Body of pancreas (tissue), 4 donors: Measurements from ENCODE around the gene SURF1. TPM values are rescaled to one million over a fixed set of nuclear protein-coding genes. Genes with fewer than 3 reads are reported as not detected.
A peak's percentile ranks its signal among the peaks of the same experiment; 100 is the strongest.

Experiments
- ATAC-seq: fragments of 150-250 bp; one replicate; pipeline ENCODE4 v1.9.1; 2016
- DNase-seq, 4 donors: peaks; one replicate each; pipeline ENCODE4 v3.0.0-alpha.2; 2019
- H3K27ac ChIP-seq, 4 donors: fragments of 200-600 bp; sonication (generic); 1 replicate in 3 of 4; 2 replicates in 1 of 4; pipeline versions ENCODE4 v1.5.1 to v1.6.1; 2016 to 2019; ENCODE audit warnings: mild to moderate bottlenecking in 1 of 4, mixed read lengths in 1 of 4, moderate library complexity in 1 of 4
- H3K27me3 ChIP-seq, 2 donors: fragments of 200-600 bp; sonication (generic); one replicate each; pipeline ENCODE4 v1.6.0; 2016; ENCODE audit warnings: mild to moderate bottlenecking in 1 of 2
- H3K36me3 ChIP-seq, 2 donors: fragments of 200-600 bp; sonication (generic); replicated peaks in 1 of 2; 2 replicates each; pipeline ENCODE4 v1.5.1; 2016; ENCODE audit warnings: low read depth in 2 of 2; ENCODE audit not compliant: insufficient read depth in 1 of 2
- H3K4me1 ChIP-seq: fragments of 200-600 bp; sonication (generic); one replicate; pipeline ENCODE4 v1.6.0; 2016
- H3K4me3 ChIP-seq, 2 donors: fragments of 200-600 bp; sonication (generic); 1 replicate in 1 of 2; 2 replicates in 1 of 2; pipeline ENCODE4 v1.5.1; 2016 to 2019
- H3K9me3 ChIP-seq, 3 donors: fragments of 200-600 bp; sonication (generic); 1 replicate in 2 of 3; 2 replicates in 1 of 3; pipeline ENCODE4 v1.5.1; 2016
- CTCF ChIP-seq, 7 experiments: fragments of 450-650 bp in 4 of 7; fragments of 200-600 bp in 3 of 7; sonication (generic) in 3 of 7; IDR thresholded peaks; one replicate each; pipeline ENCODE4 v1.5.1; 2016 to 2019; ENCODE audit warnings: antibody characterized with exemption in 7 of 7
- POLR2A ChIP-seq, 3 donors: fragments of 450-650 bp; IDR thresholded peaks; one replicate each; pipeline ENCODE4 v1.6.1; 2016; ENCODE audit warnings: antibody characterized with exemption in 3 of 3, mild to moderate bottlenecking in 2 of 3
- WGBS, 2 donors: methylation state at CpG; one replicate each; pipeline ENCODE4 v1.1.5; 2017; 5-methylcytosine and 5-hydroxymethylcytosine counted together
- intact Hi-C: fragments of 100-400 bp; cut with DNase I; formaldehyde crosslinking; loops from one replicate; pipeline ENCODE4 v1.15.1; 2023
- total RNA-seq, 2 donors: library from RNA; depleted of rRNA; stranded (reverse); fragments of >200 nt; gene quantifications; one replicate each; pipeline ENCODE4 v1.1.0, GENCODE V29; 2016

SURF1 gene
- total RNA-seq, result 10 to 100 TPM; 31.0 to 43.1 TPM

- intact Hi-C loops, result no loop called here
- 0% methylated on average over 5 to 73 of the region's 78 CpGs for WGBS, 2 donors
Observed at GRCh38 chr9:133356391-133357091, at the start of gene SURF1, which contains the start of gene SURF2. Gene SURF1 (minus strand): TSS chr9:133356487. CDS start chr9:133356453, 34 bp downstream. Gene SURF2 (plus strand): TSS chr9:133356550. CDS start chr9:133356593, 43 bp downstream.

GRCh38 chr9:133405508-133406438 is 49.5 kb upstream of the SURF1 start:
- intact Hi-C loops, result loop anchor here (5.0 kb wide), 1 partner anchor 82 kb away; no protein-coding TSS in a partner anchor
- peaks cover 0 to 11% of the 10 kb centered on the region in 2 donors for H3K36me3 ChIP-seq
- no peak overlapping the region for H3K4me3 ChIP-seq
- no peaks in the 10 kb centered on the region for H3K27me3 ChIP-seq
- DNase-seq, result no peak
- no peak for ATAC-seq
- TF ChIP-seq POLR2A (IDR thresholded peaks at IDR 0.05) (no peak), CTCF (IDR thresholded peaks at IDR 0.05) (no peak)
- no peaks in the 10 kb centered on the region for H3K9me3 ChIP-seq
- 76% methylated on average over 18 to 19 of the region's 19 CpGs for WGBS, 2 donors
- peak overlapping the region in 1 of 4 donors; percentile 40 for H3K27ac ChIP-seq
- no peaks in the 10 kb centered on the region for H3K4me1 ChIP-seq

More at GRCh38 chr9:133356391-133357091, at the start of gene SURF1, which contains the start of gene SURF2:
- Histone ChIP-seq H3K9me3 (no peaks in the 10 kb centered on the region), H3K27ac (peak within 1 kb of the TSS; percentile 20 to 83 (median 66)), H3K27me3 (no peaks in the 10 kb centered on the region), H3K4me1 (peaks cover 49% of the 10 kb centered on the region), H3K36me3 (peaks cover 0 to 9% of the 10 kb centered on the region in 2 donors), H3K4me3 (peak within 1 kb of the TSS; percentile 66 to 80)
- TF ChIP-seq CTCF (IDR thresholded peaks at IDR 0.05) (peak in 3 of 7 experiments; percentile 10 to 23 (median 17)), POLR2A (IDR thresholded peaks at IDR 0.05) (peak in 2 of 3 donors; percentile 49 to 65)
- DNase-seq (peak; percentile 90 to 93 (median 90)), ATAC-seq (peak; percentile 92)

- intact Hi-C loops, result loop anchor here (5.0 kb wide), 1 partner anchor 83 kb away; no protein-coding TSS in a partner anchor
- Histone ChIP-seq H3K27ac (no peak overlapping the region), H3K4me3 (no peak overlapping the region), H3K4me1 (no peaks in the 10 kb centered on the region), H3K27me3 (no peaks in the 10 kb centered on the region), H3K9me3 (no peaks in the 10 kb centered on the region), H3K36me3 (peaks cover 0 to 5% of the 10 kb centered on the region in 2 donors)
- no peak for TF ChIP-seq POLR2A (IDR thresholded peaks at IDR 0.05)
- no peak for TF ChIP-seq CTCF (IDR thresholded peaks at IDR 0.05)
- DNase-seq (no peak), ATAC-seq (no peak)
- WGBS, 2 donors, result 73 to 75% methylated on average over 6 to 12 of the region's 12 CpGs
Observed at GRCh38 chr9:133404454-133405002, 48.2 kb upstream of the SURF1 start.

GRCh38 chr9:133403766-133404453 is 47.6 kb upstream of the SURF1 start:
- intact Hi-C loops, result no loop called here
- H3K27me3 ChIP-seq, result no peaks in the 10 kb centered on the region
- no peak overlapping the region for H3K27ac ChIP-seq
- H3K9me3 ChIP-seq, result no peaks in the 10 kb centered on the region
- peak; percentile 36 to 77 (median 65) for TF ChIP-seq CTCF (IDR thresholded peaks at IDR 0.05)
- no peak for TF ChIP-seq POLR2A (IDR thresholded peaks at IDR 0.05)
- peak; percentile 62 for ATAC-seq
- peaks cover 0 to 3% of the 10 kb centered on the region in 2 donors for H3K36me3 ChIP-seq
- DNase-seq, result peak; percentile 60 to 69 (median 65)
- 63 to 64% methylated on average over 14 of the region's 16 CpGs for WGBS, 2 donors
- no peak overlapping the region for H3K4me3 ChIP-seq
- no peaks in the 10 kb centered on the region for H3K4me1 ChIP-seq
